B cell (primary cell): ENCODE results near the gene ISM1. TPM values are rescaled to one million over a fixed set of nuclear protein-coding genes. Genes with fewer than 3 reads are reported as not detected.

Source experiments
- ATAC-seq: fragments of 200-7000 bp; cut with Tn5 transposase; one replicate; pipeline ENCODE4 v1.10.0; 2021; ENCODE audit warnings: low read depth, mild to moderate bottlenecking, moderate number of reproducible peaks, moderate library complexity
- CTCF ChIA-PET: fragments of 350-600 bp; sonication (Branson Sonifier 250); formaldehyde crosslinking; loops from one replicate; lab custom pipeline; 2021; ENCODE audit warnings: antibody characterized with exemption, inconsistent platforms; lab: Charles Lee
- POLR2A ChIA-PET: fragments of 350-600 bp; sonication (Branson Sonifier 250); formaldehyde crosslinking; loops from one replicate; lab custom pipeline; 2021; ENCODE audit warnings: antibody characterized with exemption; lab: Charles Lee
- DNase-seq: peaks from one replicate; pipeline ENCODE4 v3.0.0; 2013
- H2AFZ ChIP-seq: 2 replicates; pipeline ENCODE4 v1.6.1; 2012; ENCODE audit warnings: mild to moderate bottlenecking, low read depth, low read length; ENCODE audit not compliant: insufficient read depth, poor library complexity, severe bottlenecking
- H3K27ac ChIP-seq, 2 donors: 1 replicate in 1 of 2; 2 replicates in 1 of 2; pipeline ENCODE4 v1.5.1; 2012 to 2013; ENCODE audit warnings: low read length in 2 of 2, mild to moderate bottlenecking in 2 of 2, moderate library complexity in 1 of 2
- H3K27me3 ChIP-seq, 4 experiments: fragments of 200-600 bp in 1 of 4; sonication (generic) in 1 of 4; replicated peaks in 1 of 4; 1 replicate in 2 of 4; 2 replicates in 2 of 4; pipeline versions ENCODE4 v1.6.1 to v1.7.0; 2013 to 2016; ENCODE audit warnings: low read length in 3 of 4, mild to moderate bottlenecking in 2 of 4, mixed read lengths in 1 of 4, moderate library complexity in 1 of 4; ENCODE audit not compliant: insufficient read depth in 4 of 4, control insufficient read depth in 3 of 4; ENCODE audit errors: control extremely low read depth in 1 of 4
- H3K36me3 ChIP-seq, 2 experiments: replicated peaks in 1 of 2; 1 replicate in 1 of 2; 2 replicates in 1 of 2; pipeline versions ENCODE4 v1.6.1 to v1.7.1; 2013; ENCODE audit warnings: low read length in 1 of 2; ENCODE audit not compliant: insufficient read depth in 2 of 2, control insufficient read depth in 1 of 2; ENCODE audit errors: control extremely low read depth in 1 of 2, extremely low read depth in 1 of 2
- H3K4me1 ChIP-seq, 2 donors: fragments of 200-600 bp in 1 of 2; sonication (generic) in 1 of 2; 1 replicate in 1 of 2; 2 replicates in 1 of 2; pipeline versions ENCODE4 v1.5.1 to v1.6.1; 2013 to 2017; ENCODE audit warnings: low read length in 2 of 2; ENCODE audit not compliant: control insufficient read depth in 2 of 2, insufficient read depth in 2 of 2
- H3K4me2 ChIP-seq: replicated peaks from 2 replicates; pipeline ENCODE3; 2012; ENCODE audit warnings: mild to moderate bottlenecking, low read depth, low read length; ENCODE audit not compliant: poor library complexity, severe bottlenecking
- H3K4me3 ChIP-seq, 5 experiments: fragments of 200-600 bp in 1 of 5; sonication (generic) in 1 of 5; 1 replicate in 3 of 5; 2 replicates in 2 of 5; pipeline versions ENCODE4 v1.5.1 to v1.7.0; 2011 to 2016; ENCODE audit warnings: low read length in 4 of 5, mild to moderate bottlenecking in 4 of 5, low read depth in 2 of 5, control low read depth in 1 of 5, moderate library complexity in 1 of 5; ENCODE audit not compliant: insufficient read depth in 1 of 5; ENCODE audit errors: control extremely low read depth in 1 of 5, extremely low read depth in 1 of 5
- H3K79me2 ChIP-seq: fragments of 200-600 bp; sonication (generic); one replicate; pipeline ENCODE4 v1.6.0; 2016; ENCODE audit warnings: low read length; ENCODE audit not compliant: control insufficient read depth, insufficient read depth
- H3K9ac ChIP-seq: fragments of 200-600 bp; sonication (generic); 2 replicates; pipeline ENCODE4 v1.6.1; 2017; ENCODE audit warnings: mild to moderate bottlenecking, low read length, moderate library complexity
- H3K9me3 ChIP-seq, 3 donors: one replicate each; pipeline versions ENCODE4 v1.6.1 to v1.7.1; 2013; ENCODE audit warnings: low read length in 2 of 3; ENCODE audit not compliant: control insufficient read depth in 2 of 3, insufficient read depth in 1 of 3; ENCODE audit errors: control extremely low read depth in 1 of 3
- H4K20me1 ChIP-seq: 2 replicates; pipeline ENCODE4 v1.6.0; 2012; ENCODE audit warnings: mild to moderate bottlenecking, low read length; ENCODE audit not compliant: insufficient read depth, control insufficient read depth, poor library complexity, severe bottlenecking
- H3K27ac Mint-ChIP-seq: one replicate; pipeline ENCODE4 v1.8.0; 2021; ENCODE audit warnings: mixed read lengths
- H3K27me3 Mint-ChIP-seq: one replicate; pipeline ENCODE4 v1.8.0; 2021; ENCODE audit warnings: mixed read lengths
- H3K4me1 Mint-ChIP-seq: one replicate; pipeline ENCODE4 v1.8.0; 2021; ENCODE audit warnings: mixed read lengths
- H3K4me3 Mint-ChIP-seq: one replicate; pipeline ENCODE4 v1.8.0; 2021; ENCODE audit warnings: mixed read lengths
- H3K9me3 Mint-ChIP-seq: one replicate; pipeline ENCODE4 v1.8.0; 2022; ENCODE audit warnings: mixed read lengths; ENCODE audit not compliant: insufficient read depth
- EZH2 ChIP-seq: IDR thresholded peaks from 2 replicates; pipeline ENCODE4 v1.6.1; 2012; ENCODE audit warnings: borderline replicate concordance, low read depth, mild to moderate bottlenecking, moderate library complexity, low read length; ENCODE audit not compliant: insufficient read depth, poor library complexity, severe bottlenecking
- WGBS: methylation state at CpG from one replicate; pipeline ENCODE4 v1.1.5; 2013; ENCODE audit warnings: missing lambda C conversion rate; ENCODE audit not compliant: insufficient coverage; 5-methylcytosine and 5-hydroxymethylcytosine counted together
- intact Hi-C: fragments of 100-400 bp; cut with micrococcal nuclease; formaldehyde crosslinking; loops from one replicate; pipeline ENCODE4 v1.10.0; 2022
- polyA plus RNA-seq: library from polyadenylated mRNA; depleted of rRNA; stranded (reverse); fragments of >200 nt; gene quantifications from 2 replicates; pipeline ENCODE4 v1.2.3, GENCODE V29; 2012
- total RNA-seq, 2 donors: library from RNA; stranded (reverse); fragments of 120-200 nt in 1 of 2; gene quantifications; 1 replicate in 1 of 2; 2 replicates in 1 of 2; pipeline versions ENCODE4 v1.2.3 to v1.2.4, GENCODE V29; 2013 to 2022
- TF ChIP-seq, protein P1 (sequence below): fragments of 200-600 bp; IDR thresholded peaks from one replicate; pipeline ENCODE4 v1.8.0; 2022; ENCODE audit warnings: antibody characterized with exemption, mild to moderate bottlenecking

Gene ISM1
- total and polyA plus RNA-seq, 2 donors (not counting 1 experiment from before 2014, with no cell fraction given): not detected

DNA sequence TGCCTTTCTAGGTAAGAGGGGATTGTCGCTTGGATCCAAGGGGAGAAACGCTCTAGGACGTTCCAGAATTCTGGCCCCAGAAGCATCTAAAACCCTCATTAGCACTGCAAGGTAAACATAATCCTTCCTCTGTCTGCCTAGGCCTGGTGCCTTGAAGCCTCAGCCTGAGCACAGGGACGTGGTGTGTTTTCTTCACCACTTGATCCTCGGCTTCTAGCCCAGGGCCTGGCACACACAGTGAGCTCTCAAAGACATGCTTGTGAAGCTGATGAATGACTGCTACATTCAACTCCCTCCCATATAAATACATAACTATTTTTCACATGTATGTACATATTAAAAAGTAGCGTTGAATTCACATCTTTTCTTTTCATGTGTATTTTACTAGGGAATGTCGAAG, 100.3 kb downstream of the ISM1 start:
- TF ChIP-seq, protein P1, sequence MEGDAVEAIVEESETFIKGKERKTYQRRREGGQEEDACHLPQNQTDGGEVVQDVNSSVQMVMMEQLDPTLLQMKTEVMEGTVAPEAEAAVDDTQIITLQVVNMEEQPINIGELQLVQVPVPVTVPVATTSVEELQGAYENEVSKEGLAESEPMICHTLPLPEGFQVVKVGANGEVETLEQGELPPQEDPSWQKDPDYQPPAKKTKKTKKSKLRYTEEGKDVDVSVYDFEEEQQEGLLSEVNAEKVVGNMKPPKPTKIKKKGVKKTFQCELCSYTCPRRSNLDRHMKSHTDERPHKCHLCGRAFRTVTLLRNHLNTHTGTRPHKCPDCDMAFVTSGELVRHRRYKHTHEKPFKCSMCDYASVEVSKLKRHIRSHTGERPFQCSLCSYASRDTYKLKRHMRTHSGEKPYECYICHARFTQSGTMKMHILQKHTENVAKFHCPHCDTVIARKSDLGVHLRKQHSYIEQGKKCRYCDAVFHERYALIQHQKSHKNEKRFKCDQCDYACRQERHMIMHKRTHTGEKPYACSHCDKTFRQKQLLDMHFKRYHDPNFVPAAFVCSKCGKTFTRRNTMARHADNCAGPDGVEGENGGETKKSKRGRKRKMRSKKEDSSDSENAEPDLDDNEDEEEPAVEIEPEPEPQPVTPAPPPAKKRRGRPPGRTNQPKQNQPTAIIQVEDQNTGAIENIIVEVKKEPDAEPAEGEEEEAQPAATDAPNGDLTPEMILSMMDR: no peak
- no peak for TF ChIP-seq EZH2
- Histone ChIP-seq H4K20me1 (no peaks in the 10 kb centered on the region), H3K4me3 (no peak overlapping the region), H3K27ac (no peak overlapping the region), H3K4me1 (no peaks in the 10 kb centered on the region), H3K4me2 (no peak overlapping the region), H3K79me2 (no peaks in the 10 kb centered on the region), H3K9me3 (no peaks in the 10 kb centered on the region), H3K36me3 (no peaks in the 10 kb centered on the region), H3K27me3 (peaks cover 0 to 3% (median 2%) of the 10 kb centered on the region in 4 experiments), H3K9ac (no peak overlapping the region), H2AFZ (no peak overlapping the region)
- ATAC-seq (no peak), DNase-seq (no peak)
- Mint-ChIP-seq H3K4me3 (no peak overlapping the region), H3K27ac (no peak overlapping the region), H3K27me3 (peaks cover 16% of the 10 kb centered on the region), H3K9me3 (peaks cover 14% of the 10 kb centered on the region), H3K4me1 (no peaks in the 10 kb centered on the region)
- intact Hi-C loops: loop anchor here (10.0 kb wide), 1 partner anchor 453 kb away; no protein-coding TSS in a partner anchor
- ChIA-PET CTCF (no interaction called here), POLR2A (no interaction called here)
- 93% methylated on average over 4 of the region's 7 CpGs for WGBS

DNA sequence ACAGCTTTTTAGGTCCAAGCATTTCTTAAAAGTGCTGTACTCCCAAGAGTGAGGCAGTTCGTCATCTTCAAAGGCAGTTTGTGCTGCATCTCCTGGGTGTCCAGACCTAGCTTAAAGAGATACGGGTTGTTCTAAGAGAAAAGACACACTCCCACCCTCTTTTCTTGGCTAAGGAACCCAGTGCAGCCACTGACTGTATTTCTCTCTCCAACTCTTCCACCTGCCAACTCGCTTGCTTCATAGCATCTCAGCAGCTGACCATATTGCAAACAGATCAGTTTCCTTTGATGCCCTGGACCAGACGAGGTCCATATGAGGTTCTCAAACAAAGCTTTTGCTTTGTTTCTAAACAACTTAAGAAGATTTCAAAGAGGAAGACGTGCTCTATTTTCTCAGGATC, 101.1 kb downstream of the ISM1 start:
- ATAC-seq: no peak
- no peaks in the 10 kb centered on the region for H3K4me1 Mint-ChIP-seq
- H3K79me2 ChIP-seq: no peaks in the 10 kb centered on the region
- peaks cover 6% of the 10 kb centered on the region for H3K9me3 Mint-ChIP-seq
- H3K27me3 Mint-ChIP-seq: peaks cover 21% of the 10 kb centered on the region
- ChIA-PET CTCF (no interaction called here), POLR2A (no interaction called here)
- no peak overlapping the region for H3K27ac ChIP-seq
- WGBS: 74% methylated on average over 4 of the region's 5 CpGs
- no peaks in the 10 kb centered on the region for H3K4me1 ChIP-seq
- peaks cover 0 to 3% (median 2%) of the 10 kb centered on the region in 4 experiments for H3K27me3 ChIP-seq
- no peak overlapping the region for H3K9ac ChIP-seq
- no peak overlapping the region for H3K4me2 ChIP-seq
- no peaks in the 10 kb centered on the region for H4K20me1 ChIP-seq
- no peak for TF ChIP-seq EZH2
- TF ChIP-seq, protein P1: no peak
- no peak overlapping the region for H2AFZ ChIP-seq
- H3K27ac Mint-ChIP-seq: no peak overlapping the region
- no peaks in the 10 kb centered on the region for H3K36me3 ChIP-seq
- no peak for DNase-seq
- no peak overlapping the region for H3K4me3 ChIP-seq
- intact Hi-C loops: loop anchor here (10.0 kb wide), 1 partner anchor 453 kb away; no protein-coding TSS in a partner anchor
- no peak overlapping the region for H3K4me3 Mint-ChIP-seq
- no peaks in the 10 kb centered on the region for H3K9me3 ChIP-seq
